ES-I3 (cell line): Measurements from ENCODE around the gene PLCH1.

Experiments
- H3K36me3 ChIP-seq: 2 replicates; pipeline ENCODE4 v1.6.1; 2013; ENCODE audit warnings: mild to moderate bottlenecking, low read length, control low read depth, moderate library complexity; ENCODE audit not compliant: insufficient read depth
- H3K4me1 ChIP-seq: 2 replicates; pipeline ENCODE4 v1.6.1; 2013; ENCODE audit warnings: mild to moderate bottlenecking, control low read depth, low read length; ENCODE audit not compliant: insufficient read depth
- H3K9ac ChIP-seq: 2 replicates; pipeline ENCODE4 v1.6.1; 2013; ENCODE audit warnings: low read depth, mild to moderate bottlenecking, low read length, moderate library complexity
- H3K9me3 ChIP-seq: 2 replicates; pipeline ENCODE4 v1.6.1; 2013; ENCODE audit warnings: mild to moderate bottlenecking, low read length, moderate library complexity; ENCODE audit not compliant: control insufficient read depth, insufficient read depth

PLCH1 gene

GRCh38 chr3:155683344-155683720, 61.5 kb downstream of the PLCH1 start:
- Histone ChIP-seq H3K36me3 (no peaks in the 10 kb centered on the region), H3K9ac (no peak overlapping the region), H3K9me3 (no peaks in the 10 kb centered on the region), H3K4me1 (no peaks in the 10 kb centered on the region)

- Histone ChIP-seq H3K9me3 (no peaks in the 10 kb centered on the region), H3K9ac (no peak overlapping the region), H3K4me1 (no peaks in the 10 kb centered on the region)
These were observed 62.2 kb downstream of the PLCH1 start for GRCh38 chr3:155682426-155683343.

GRCh38 chr3:155676252-155676981, 68.5 kb downstream of the PLCH1 start:
- no peaks in the 10 kb centered on the region for H3K36me3 ChIP-seq
- H3K9ac ChIP-seq, result no peak overlapping the region
- no peaks in the 10 kb centered on the region for H3K9me3 ChIP-seq
- no peaks in the 10 kb centered on the region for H3K4me1 ChIP-seq

More at GRCh38 chr3:155682426-155683343, 62.2 kb downstream of the PLCH1 start:
- H3K36me3 ChIP-seq, result no peaks in the 10 kb centered on the region

- Histone ChIP-seq H3K9me3 (no peaks in the 10 kb centered on the region), H3K4me1 (no peaks in the 10 kb centered on the region), H3K36me3 (no peaks in the 10 kb centered on the region), H3K9ac (no peak overlapping the region)
These were observed 69.8 kb downstream of the PLCH1 start for GRCh38 chr3:155675094-155675493.

- Histone ChIP-seq H3K36me3 (no peaks in the 10 kb centered on the region), H3K9ac (no peak overlapping the region), H3K9me3 (no peaks in the 10 kb centered on the region), H3K4me1 (no peaks in the 10 kb centered on the region)
These were observed 71.5 kb downstream of the PLCH1 start for GRCh38 chr3:155673421-155673820.

GRCh38 chr3:155670335-155670734, 74.5 kb downstream of the PLCH1 start:
- H3K4me1 ChIP-seq, result 0 out of 2 replicates have a peak, but pooled peaks cover under 1% of the 10 kb centered on the region

GRCh38 chr3:155667988-155668387, 76.9 kb downstream of the PLCH1 start:
- H3K36me3 ChIP-seq, result no peaks in the 10 kb centered on the region
- H3K9ac ChIP-seq, result no peak overlapping the region
- H3K9me3 ChIP-seq, result no peaks in the 10 kb centered on the region
- peaks cover 5% of the 10 kb centered on the region; the same call in 1 of the 2 replicates for H3K4me1 ChIP-seq

More at GRCh38 chr3:155670335-155670734, 74.5 kb downstream of the PLCH1 start:
- Histone ChIP-seq H3K9me3 (no peaks in the 10 kb centered on the region), H3K36me3 (no peaks in the 10 kb centered on the region), H3K9ac (no peak overlapping the region)

GRCh38 chr3:155664925-155665695, 79.8 kb downstream of the PLCH1 start:
- Histone ChIP-seq H3K4me1 (peaks cover 18% of the 10 kb centered on the region), H3K9me3 (no peaks in the 10 kb centered on the region), H3K36me3 (no peaks in the 10 kb centered on the region), H3K9ac (no peak overlapping the region)

GRCh38 chr3:155663467-155664212, 81.2 kb downstream of the PLCH1 start:
- no peaks in the 10 kb centered on the region for H3K9me3 ChIP-seq
- H3K36me3 ChIP-seq, result no peaks in the 10 kb centered on the region
- H3K9ac ChIP-seq, result no peak overlapping the region
- peaks cover 18% of the 10 kb centered on the region for H3K4me1 ChIP-seq

GRCh38 chr3:155661760-155662159, 83.1 kb downstream of the PLCH1 start:
- no peaks in the 10 kb centered on the region for H3K9me3 ChIP-seq
- no peak overlapping the region for H3K9ac ChIP-seq
- no peaks in the 10 kb centered on the region for H3K36me3 ChIP-seq
- peaks cover 18% of the 10 kb centered on the region for H3K4me1 ChIP-seq

- H3K4me1 ChIP-seq, result peaks cover 18% of the 10 kb centered on the region
- H3K9ac ChIP-seq, result no peak overlapping the region
- no peaks in the 10 kb centered on the region for H3K36me3 ChIP-seq
- H3K9me3 ChIP-seq, result no peaks in the 10 kb centered on the region
These were observed 83.8 kb downstream of the PLCH1 start for GRCh38 chr3:155661042-155661441.

- peaks cover 13% of the 10 kb centered on the region; the same call in 1 of the 2 replicates for H3K4me1 ChIP-seq
- H3K36me3 ChIP-seq, result no peaks in the 10 kb centered on the region
- no peaks in the 10 kb centered on the region for H3K9me3 ChIP-seq
These were observed 86.1 kb downstream of the PLCH1 start for GRCh38 chr3:155658671-155659261.

GRCh38 chr3:155658006-155658405, 86.9 kb downstream of the PLCH1 start:
- peaks cover 13% of the 10 kb centered on the region; the same call in 1 of the 2 replicates for H3K4me1 ChIP-seq
- H3K9me3 ChIP-seq, result no peaks in the 10 kb centered on the region
- no peak overlapping the region for H3K9ac ChIP-seq
- H3K36me3 ChIP-seq, result no peaks in the 10 kb centered on the region

More at GRCh38 chr3:155658671-155659261, 86.1 kb downstream of the PLCH1 start:
- H3K9ac ChIP-seq, result no peak overlapping the region
